Colonic mucosa (tissue), 4 donors: ENCODE measurements around the gene FAAP20. TPM values are rescaled to one million over a fixed set of nuclear protein-coding genes. Genes with fewer than 3 reads are reported as not detected.

Experiments used
- DNase-seq: peaks from one replicate; pipeline ENCODE4 v3.0.0-alpha.2; 2020
- H3K27ac ChIP-seq: fragments of 200-600 bp; one replicate; pipeline ENCODE4 v1.8.0; 2021
- H3K27me3 ChIP-seq: fragments of 200-600 bp; one replicate; pipeline ENCODE4 v1.8.0; 2021
- H3K36me3 ChIP-seq: fragments of 200-600 bp; one replicate; pipeline ENCODE4 v1.8.0; 2021
- H3K4me1 ChIP-seq: fragments of 200-600 bp; one replicate; pipeline ENCODE4 v1.8.0; 2021; ENCODE audit warnings: mild to moderate bottlenecking
- H3K4me3 ChIP-seq: fragments of 200-600 bp; one replicate; pipeline ENCODE4 v1.8.0; 2021
- H3K9ac ChIP-seq, 2 donors: one replicate each; pipeline ENCODE4 v1.7.0; 2013; ENCODE audit warnings: control low read depth in 2 of 2, low read depth in 2 of 2, low read length in 2 of 2
- H3K9me3 ChIP-seq: fragments of 200-600 bp; one replicate; pipeline ENCODE4 v1.8.0; 2021
- intact Hi-C: fragments of 100-400 bp; cut with DNase I; formaldehyde crosslinking; loops from one replicate; pipeline ENCODE4 v1.14.1; 2022
- total RNA-seq, 2 donors: library from RNA; stranded (reverse); fragmentation: NEBNext Ultra II Directional in 1 of 2; extraction: Animal tissue kit (Norgen Biotek cat#: 25700) in 1 of 2; gene quantifications; one replicate each; pipeline ENCODE4 v1.2.1, GENCODE V29; 2021
- TF ChIP-seq, protein P1 (sequence below): fragments of 200-600 bp; IDR thresholded peaks from one replicate; pipeline ENCODE4 v1.8.0; 2022; ENCODE audit warnings: antibody characterized with exemption, mild to moderate bottlenecking
- donor health status: healthy.
- donor health status: DM: no; HTN: no; CAD: no.
- donor health status: DM: no; HTN: no; CAD: no.

Gene FAAP20
- total RNA-seq, 2 donors from 2014 or later = 29.9 to 53.7 TPM

DNA sequence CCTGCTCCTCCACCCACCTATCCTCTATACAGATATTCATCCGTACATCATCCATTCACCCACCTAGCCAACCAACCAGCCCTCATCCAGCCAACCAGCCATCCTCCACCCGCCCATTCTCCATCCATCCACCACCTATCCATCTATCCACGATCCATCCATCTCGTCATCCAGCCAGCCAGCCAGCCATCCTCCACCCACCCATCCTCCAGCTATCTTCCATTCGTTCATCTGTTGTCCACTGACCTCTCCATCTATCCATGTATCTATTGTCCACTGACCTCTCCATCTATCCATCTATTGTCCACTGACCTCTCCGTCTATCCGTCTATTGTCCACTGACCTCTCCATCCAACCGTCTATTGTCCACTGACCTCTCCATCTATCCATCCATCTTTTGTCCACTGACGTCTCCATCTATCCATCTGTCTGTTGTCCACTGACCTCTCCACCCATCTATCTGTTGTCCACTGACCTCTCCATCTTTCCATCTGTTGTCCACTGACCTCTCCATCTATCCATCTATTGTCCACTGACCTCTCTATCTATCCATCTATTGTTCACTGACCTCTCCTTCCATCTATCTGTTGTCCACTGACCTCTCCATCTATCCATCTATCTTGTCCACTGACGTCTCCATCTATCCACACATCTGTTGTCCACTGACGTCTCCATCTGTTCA, 47.6 kb downstream of the FAAP20 start:
- H3K27ac ChIP-seq = no peak overlapping the region
- no peak overlapping the region for H3K4me3 ChIP-seq
- no peak overlapping the region for H3K9ac ChIP-seq
- TF ChIP-seq, protein P1, sequence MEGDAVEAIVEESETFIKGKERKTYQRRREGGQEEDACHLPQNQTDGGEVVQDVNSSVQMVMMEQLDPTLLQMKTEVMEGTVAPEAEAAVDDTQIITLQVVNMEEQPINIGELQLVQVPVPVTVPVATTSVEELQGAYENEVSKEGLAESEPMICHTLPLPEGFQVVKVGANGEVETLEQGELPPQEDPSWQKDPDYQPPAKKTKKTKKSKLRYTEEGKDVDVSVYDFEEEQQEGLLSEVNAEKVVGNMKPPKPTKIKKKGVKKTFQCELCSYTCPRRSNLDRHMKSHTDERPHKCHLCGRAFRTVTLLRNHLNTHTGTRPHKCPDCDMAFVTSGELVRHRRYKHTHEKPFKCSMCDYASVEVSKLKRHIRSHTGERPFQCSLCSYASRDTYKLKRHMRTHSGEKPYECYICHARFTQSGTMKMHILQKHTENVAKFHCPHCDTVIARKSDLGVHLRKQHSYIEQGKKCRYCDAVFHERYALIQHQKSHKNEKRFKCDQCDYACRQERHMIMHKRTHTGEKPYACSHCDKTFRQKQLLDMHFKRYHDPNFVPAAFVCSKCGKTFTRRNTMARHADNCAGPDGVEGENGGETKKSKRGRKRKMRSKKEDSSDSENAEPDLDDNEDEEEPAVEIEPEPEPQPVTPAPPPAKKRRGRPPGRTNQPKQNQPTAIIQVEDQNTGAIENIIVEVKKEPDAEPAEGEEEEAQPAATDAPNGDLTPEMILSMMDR = no peak
- no peak for DNase-seq
- H3K9me3 ChIP-seq = no peaks in the 10 kb centered on the region
- intact Hi-C loops = no loop called here
- no peaks in the 10 kb centered on the region for H3K27me3 ChIP-seq
- H3K36me3 ChIP-seq = no peaks in the 10 kb centered on the region
- H3K4me1 ChIP-seq = no peaks in the 10 kb centered on the region

DNA sequence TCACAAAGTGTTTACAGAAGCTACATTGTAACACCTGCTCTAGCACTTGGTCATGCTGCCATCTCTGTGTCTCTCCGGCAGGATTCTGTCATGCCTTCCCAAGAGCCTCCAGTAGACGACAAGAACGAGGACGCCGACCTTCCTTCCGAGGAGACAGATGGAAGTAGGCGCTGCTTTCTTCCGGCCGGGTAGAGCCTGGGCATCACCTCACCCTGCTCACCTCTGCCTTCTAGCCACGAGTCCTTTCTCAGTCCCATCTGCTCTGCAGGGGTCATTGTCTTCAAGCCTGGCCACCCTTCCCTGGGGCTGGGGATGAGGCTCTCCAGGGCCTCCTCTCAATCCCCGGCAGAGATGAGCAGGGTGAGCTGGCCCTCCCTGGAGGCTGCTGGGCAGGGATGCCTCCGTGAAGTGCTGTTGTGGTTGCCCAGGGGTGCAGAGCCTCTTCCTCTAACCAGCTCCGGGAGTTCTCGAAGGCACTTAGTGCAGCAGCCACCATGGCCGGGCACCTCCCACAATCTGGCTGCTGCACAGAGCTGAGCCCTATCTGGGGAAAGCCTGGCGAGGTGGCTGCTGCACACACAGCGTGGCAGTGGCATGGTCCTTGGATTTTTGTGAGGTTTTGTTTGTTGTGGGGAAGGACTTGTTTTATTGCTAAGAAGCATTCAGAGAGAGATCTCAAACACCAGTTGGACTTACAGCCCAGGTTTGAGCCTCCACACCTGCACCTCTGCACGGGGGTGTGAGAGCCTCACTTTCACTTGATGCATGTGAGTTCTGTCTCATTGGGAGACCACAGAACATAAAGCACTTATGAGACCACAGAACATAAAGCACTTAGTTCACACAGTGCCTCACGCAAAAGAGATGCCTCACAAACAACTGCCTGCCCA, 48.4 kb downstream of the FAAP20 start:
- Histone ChIP-seq H3K4me3 (no peak overlapping the region), H3K4me1 (no peaks in the 10 kb centered on the region), H3K9ac (no peak overlapping the region), H3K27me3 (no peaks in the 10 kb centered on the region), H3K36me3 (no peaks in the 10 kb centered on the region), H3K9me3 (no peaks in the 10 kb centered on the region), H3K27ac (no peak overlapping the region)
- TF ChIP-seq, protein P1 = no peak
- intact Hi-C loops = no loop called here
- no peak for DNase-seq

DNA sequence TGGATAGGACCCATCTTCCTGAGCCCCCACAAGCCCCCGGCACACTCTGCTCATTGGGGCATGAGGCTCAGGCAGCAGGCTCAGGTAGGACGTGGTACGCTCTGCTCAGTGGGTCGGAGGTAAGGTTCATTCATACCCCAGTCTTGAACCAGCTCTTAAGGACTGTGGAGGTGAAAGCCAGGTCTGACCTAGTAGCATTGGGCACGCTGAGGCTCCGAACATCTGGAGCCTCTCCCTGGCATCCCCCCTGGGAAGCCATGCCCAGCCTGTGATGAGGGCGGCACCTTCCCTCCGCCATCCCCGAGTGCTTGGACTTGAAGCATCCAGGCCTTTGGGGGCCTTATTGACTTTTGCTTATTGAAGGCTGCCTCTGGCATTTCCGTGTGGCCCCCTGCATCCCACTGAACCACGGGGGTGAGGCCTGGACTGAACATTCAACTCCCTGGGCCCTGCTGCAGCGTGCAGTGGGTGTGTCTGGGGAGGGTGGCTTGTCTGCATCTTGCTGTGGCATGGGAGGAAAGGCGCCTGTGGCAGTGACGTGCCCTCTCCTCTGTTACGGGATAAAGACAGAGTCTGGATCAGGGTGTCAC, 50.0 kb downstream of the FAAP20 start:
- Histone ChIP-seq H3K36me3 (no peaks in the 10 kb centered on the region), H3K4me1 (no peaks in the 10 kb centered on the region), H3K27ac (no peak overlapping the region), H3K9me3 (no peaks in the 10 kb centered on the region), H3K27me3 (no peaks in the 10 kb centered on the region), H3K4me3 (no peak overlapping the region), H3K9ac (no peak overlapping the region)
- TF ChIP-seq, protein P1 = no peak
- intact Hi-C loops = no loop called here
- DNase-seq = no peak

DNA sequence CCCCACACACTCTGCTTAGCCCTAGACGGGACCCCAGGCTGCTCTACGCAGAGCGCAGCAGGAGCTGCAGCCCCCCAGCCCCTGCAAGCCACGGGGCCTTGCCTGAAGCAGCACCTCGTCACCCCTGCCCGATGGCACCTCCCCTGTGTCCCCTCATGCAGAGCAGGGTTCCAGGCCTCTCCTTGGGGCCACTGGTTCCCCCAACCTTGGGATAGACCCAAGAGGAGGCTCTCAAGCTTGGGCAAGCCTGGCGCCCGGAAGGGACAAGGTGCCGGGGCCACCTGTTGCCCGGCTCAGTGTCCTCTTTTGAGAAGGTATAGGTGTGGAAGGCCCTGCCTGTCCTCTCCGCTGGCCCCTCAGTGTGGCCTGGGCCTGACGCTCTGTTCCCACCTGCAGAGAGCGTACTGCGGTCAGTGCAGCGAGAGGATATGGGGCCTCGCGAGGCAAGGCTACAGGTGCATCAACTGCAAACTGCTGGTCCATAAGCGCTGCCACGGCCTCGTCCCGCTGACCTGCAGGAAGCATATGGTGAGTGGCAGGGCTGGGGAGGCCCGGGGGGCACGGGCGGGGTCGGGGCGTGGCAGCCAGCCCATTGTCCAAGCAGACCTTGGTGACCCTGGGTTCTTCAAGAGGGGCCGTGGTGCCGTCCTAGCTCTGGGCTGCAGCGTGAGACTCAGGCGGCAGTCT, 50.6 kb downstream of the FAAP20 start:
- Histone ChIP-seq H3K36me3 (no peaks in the 10 kb centered on the region), H3K27ac (no peak overlapping the region), H3K9ac (no peak overlapping the region), H3K9me3 (no peaks in the 10 kb centered on the region), H3K27me3 (no peaks in the 10 kb centered on the region), H3K4me1 (peaks cover 4% of the 10 kb centered on the region), H3K4me3 (no peak overlapping the region)
- TF ChIP-seq, protein P1 = no peak
- no peak for DNase-seq
- intact Hi-C loops = no loop called here

DNA sequence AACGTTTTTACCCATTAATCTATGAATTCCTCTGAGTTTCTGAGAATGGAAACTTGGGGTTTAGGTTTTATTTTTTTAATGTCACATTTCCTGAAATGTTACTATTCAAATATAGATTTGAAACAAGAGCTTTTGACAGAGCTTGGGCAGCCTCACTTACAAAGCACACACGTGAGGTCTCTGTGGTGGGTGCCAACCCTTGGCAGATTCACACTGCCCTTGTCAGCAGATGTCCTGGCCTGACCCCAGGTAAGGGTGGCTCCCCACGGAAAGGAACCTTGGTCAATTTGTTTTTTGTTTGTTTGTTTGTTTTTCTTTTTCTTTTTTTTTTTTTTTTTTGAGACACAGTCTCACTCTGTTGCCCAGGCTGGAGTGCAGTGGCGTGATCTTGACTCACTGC, 53.5 kb downstream of the FAAP20 start:
- Histone ChIP-seq H3K9ac (no peak overlapping the region), H3K27me3 (no peaks in the 10 kb centered on the region), H3K4me3 (no peak overlapping the region), H3K36me3 (no peaks in the 10 kb centered on the region), H3K9me3 (no peaks in the 10 kb centered on the region), H3K4me1 (peaks cover 13% of the 10 kb centered on the region), H3K27ac (no peak overlapping the region)
- TF ChIP-seq, protein P1 = no peak
- no peak for DNase-seq
- intact Hi-C loops = no loop called here
